ENCODE measurements around the gene CAMK2G.

CAMK2G gene

DNA sequence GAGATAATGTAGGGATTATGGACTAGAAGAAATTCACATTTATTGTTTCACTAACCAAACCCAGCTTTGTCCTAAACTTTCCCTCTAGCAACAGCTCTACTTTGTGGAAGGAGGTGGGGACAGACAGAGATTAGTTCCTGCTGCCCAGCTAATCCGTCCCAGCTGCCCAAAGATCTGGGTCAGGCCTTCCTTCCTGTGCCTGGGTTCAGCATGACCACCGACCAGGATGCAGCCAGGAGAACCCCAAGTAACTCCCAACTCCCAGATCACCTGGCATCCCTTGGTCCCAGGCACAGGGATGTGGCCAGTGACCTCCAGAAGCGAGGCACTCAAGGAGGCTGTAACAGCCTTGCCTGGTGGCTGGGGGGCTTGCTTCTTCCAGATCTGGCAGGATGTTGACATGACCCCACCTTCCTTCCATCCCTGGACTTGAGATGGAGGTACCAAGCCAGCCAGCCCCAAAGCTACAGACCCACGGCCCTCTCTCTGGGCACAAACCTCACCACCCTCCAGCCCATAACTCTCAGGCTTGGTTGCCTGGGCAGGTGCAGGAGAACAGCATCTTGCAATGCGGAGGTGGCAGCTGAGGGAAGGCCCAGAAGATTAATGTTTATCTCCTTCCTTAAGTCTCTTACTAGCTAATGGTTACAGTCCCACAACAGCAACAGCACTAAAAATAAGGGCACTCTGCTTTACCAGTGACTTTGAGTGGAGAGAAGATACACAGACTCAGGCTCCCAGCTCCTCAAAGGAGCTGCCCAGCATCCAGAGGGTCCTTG, 11.1 kb downstream of the CAMK2G start:
- no peak for DNase-seq (ENCODE audit: low read depth in 2 of 2)

DNA sequence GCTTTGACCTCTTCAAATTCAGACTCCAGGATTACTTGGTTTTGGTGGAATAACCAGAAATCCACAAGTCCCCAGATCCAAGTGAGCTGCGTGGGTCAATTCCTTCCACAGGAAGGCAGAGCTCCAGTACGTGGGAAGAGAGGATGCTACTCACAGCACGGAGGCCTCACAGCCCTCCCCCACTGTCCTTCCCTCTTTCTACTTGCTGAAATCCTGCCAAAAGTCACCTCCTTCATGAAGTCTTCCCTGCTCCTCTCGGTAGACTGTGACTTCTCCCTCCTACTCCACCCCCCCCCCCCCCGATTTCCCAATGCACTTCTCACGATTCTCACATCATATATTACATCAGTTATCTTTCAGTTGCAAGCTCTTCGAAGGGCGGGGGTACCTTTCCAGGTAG, 12.3 kb downstream of the CAMK2G start:
- DNase-seq (ENCODE audit: low read depth in 2 of 2): no peak

DNA sequence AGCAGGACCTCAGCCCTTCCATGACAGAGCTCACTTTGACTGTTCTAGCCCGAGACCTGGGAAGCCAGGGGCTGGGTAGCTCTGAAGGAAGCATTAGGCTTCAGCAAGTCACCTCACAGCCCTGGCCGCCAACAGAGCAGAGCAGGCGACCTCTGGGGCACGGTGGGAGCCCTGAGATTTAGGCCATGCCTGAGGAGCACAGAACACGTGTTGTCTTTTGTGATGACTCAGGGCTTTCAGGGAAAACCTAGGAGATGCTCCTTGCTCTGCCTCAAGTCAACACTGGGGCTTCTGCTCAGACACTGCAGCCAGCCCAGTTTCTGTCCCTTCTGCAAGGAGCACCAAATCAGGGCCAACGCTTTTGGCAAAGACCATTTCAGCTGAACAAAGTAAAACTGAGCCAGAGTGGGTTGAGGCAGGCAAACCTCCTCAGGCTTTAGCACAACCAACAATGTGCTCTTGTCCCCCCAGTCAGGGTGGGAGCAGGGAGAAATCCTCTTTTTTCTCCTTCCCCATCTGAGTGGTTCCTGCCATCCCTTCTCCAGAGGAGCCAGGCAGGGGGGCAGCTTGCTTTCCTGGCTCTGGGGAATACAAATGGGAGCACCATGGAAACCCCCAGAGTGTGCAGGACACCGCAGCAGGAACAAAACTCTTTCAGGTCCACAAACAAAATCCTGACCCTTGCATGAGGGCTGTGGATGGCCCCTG, 14.4 kb downstream of the CAMK2G start:
- DNase-seq (ENCODE audit: low read depth in 2 of 2): no peak

DNA sequence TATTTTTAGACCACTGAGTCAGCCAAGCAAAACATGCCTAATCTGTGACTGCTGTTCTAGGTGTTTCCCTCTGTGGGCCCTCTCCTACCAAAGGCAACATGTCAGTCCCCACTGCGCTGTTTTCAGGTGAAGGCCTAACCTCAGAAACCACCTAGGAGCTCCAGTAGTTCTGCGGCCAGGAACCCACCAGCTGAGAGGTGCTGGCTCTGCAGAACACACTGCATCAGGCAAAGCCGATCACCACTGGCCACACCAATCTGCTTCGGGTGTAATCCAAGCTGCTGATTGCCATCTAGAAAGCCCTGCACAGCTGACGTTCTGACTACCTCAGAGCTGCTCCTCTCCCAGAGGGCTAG, 14.9 kb downstream of the CAMK2G start:
- peak in 1 of 2 donors; percentile 20 for DNase-seq (ENCODE audit: low read depth in 2 of 2)

DNA sequence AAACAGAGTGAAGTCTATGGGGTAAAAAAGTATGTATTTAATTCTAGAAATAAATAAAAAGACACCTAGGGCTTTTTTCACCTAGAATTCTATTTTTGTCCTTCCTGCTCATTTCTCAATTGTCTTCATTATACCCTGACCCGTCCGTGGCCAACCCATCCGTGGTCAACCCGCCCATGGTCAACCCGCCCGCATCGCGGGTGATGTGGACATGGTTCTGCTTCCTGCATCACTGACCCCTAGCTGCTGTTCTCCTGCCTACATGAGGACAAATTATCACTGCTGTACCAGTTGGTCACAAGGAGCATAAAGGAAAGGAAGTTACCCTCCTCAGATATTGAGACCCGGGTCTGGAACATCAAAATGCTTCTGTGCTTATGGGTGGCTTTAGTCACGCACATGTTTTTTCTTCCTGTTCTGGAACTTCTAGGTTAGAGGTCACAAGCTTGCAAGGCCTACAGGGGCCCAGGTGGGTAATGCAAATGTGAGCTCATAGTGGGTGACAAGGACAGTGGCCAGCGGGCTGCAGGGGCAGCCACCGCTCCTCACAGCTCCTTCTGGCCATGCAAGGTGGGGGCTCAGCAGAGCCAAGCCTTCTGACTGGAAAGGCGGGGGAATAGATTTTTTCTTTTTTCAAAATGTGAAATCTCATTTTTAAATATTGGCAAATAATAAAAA, 15.5 kb downstream of the CAMK2G start:
- DNase-seq (ENCODE audit: low read depth in 2 of 2): no peak

DNA sequence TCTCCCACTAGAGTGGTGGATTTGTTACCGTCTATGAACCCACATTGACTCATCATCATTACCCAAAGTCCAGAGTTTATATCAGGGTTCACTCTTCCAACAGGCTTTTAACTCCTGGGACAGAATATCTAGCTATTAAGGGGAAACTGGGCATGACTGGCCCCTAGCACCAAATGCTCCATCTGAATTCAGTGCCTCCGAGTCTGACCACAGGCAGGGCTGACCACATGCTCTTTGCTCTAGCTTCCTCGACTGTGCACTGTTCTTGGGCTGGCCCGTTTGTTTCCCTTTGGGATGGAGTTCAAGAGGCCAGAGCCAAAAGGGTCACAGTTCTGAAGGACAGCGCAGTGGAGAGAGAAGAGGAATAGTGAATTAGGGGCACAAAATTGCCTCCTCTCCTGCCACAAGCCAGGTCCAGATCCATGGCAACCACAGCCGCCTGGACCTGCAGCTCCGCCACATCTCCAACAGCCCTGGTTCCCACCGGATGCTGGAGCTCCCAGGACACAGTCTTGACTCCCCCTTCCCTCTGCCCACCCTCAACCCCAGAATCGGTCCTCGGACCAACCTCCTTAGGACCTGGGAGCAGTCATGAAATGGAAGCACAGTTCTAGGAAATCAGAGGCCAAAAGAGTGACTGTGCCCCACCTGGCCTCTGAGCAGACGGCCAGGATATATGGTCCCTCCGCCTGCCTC, 16.2 kb downstream of the CAMK2G start:
- no peak for DNase-seq (ENCODE audit: low read depth in 2 of 2)

DNA sequence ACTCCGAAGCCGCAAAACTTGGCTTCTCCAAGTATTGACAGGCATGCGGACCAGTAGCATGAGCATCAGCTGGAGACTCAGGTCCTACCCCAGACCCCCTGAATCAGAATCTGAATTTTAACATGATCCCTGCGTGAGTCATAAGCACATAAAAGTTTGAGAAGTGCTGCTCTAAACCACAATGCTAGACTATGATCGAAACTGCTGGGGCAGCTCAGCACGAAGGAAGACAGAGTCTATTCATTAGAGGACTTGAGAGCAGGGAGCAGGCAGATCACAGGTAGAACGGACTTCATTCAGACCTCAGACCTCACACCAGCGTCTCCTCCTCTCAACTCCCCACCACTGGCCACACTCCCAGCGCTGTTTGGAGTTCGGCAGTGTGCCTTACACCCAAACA, 16.9 kb downstream of the CAMK2G start:
- DNase-seq (ENCODE audit: low read depth in 2 of 2): peak in 1 of 2 donors; percentile 30

DNA sequence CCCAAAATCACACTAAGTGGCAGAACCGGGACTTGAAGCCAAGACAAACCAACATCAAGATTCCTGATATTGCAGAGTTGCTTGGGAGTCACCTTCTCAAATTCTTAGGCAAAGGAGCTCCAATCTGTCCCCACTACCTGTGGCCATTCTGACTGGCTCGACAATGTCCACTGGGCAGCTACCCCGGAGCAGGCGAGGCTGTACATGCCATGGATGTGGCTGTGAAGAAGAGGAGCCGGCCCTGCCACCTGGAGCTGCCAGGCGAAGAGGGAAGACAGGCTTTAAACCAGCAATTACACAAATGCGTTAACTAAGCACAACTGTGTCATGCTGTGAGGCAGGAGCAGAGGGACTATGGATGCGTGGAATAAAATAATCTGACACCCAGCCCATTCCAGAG, 18.1 kb downstream of the CAMK2G start:
- DNase-seq (ENCODE audit: low read depth in 2 of 2): no peak

DNA sequence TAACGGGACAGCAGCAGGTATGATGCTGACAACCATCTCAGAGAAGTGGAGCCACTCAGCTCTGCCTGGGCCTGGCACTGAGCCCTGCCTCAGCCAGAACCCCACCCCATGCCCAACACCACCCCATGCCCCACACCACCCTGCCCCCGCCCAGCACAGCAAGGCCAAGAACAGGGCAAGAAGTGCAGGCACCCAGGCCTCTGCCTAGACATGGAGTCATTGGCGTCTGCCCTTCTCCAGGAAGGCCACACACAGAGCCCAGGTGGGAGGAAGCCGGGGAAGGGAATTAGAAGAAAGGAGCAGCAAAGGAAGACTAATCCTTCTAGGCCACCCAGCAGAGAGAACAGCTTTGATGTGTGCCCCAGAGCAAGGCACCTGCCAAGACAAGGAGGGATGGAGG, 18.9 kb downstream of the CAMK2G start:
- no peak for DNase-seq (ENCODE audit: low read depth in 2 of 2)

DNA sequence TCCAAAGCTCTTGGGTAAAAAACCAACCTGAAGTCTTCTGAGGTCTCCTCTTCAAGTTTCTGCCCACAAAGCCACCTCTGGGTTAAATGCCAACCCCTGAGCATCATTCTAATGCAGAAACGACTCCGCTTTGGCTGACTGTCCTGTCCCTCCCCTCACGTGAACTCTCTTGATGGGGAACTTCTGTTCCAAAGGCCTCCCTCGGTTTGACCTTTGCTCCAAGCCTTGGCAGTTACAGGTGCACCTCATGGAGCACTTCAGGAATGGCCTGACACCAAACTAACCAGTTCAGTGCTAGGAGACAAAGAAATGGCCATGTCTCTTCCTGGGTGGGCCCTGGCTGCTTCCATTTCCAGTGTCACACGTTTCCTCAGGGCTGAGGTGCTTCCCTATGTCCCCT, 20.0 kb downstream of the CAMK2G start:
- DNase-seq (ENCODE audit: low read depth in 2 of 2): no peak

DNA sequence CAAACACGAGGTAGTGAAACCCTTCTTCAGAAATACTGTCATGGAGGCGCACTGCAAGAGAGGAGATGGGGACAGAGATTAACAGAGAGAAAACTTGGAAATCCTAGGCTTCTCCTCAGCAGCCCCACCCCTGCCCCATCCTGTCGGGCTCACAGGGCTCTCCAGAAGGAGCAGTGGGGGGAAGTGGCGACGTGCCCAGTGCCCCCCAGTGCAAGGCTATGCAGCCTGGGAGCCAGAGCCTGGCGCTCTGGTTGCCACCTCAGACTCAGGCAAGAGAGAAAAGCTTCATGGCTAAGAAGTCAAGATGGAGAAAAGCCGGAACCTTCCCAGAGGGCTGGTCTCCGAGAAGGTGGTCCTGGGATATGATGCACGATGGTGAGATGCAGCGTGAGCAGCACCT, 21.2 kb downstream of the CAMK2G start:
- DNase-seq (ENCODE audit: low read depth in 2 of 2): no peak

DNA sequence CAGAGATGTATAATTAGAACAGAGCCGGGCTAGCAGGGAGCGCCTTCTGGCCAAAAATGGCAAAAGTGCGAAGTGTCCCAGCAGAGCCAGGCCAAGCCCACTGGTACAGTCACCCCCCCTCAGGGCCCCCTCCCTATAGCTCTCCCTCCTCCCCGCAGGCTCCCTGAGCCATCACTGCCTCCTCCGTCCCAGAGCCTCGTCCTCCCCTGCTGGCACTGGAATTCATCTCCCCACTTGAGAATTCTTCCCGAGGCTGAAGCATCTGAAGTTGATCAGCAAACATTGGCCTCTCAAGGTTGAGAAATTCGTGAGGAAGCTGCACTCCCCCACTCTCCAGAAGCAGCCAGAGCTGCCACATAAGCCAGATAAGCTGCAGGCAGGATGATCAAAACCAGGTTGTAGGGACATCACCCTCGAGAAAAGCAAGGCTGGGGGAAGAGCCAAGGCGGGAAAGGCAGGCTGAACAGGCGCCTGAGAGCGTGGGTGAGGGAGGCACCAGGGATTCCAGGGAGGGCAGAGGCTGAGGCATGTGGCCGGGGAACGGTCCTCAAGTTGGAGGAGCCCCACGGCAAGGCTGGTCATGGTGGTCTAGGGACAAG, 23.4 kb downstream of the CAMK2G start:
- no peak for DNase-seq (ENCODE audit: low read depth in 2 of 2)

DNA sequence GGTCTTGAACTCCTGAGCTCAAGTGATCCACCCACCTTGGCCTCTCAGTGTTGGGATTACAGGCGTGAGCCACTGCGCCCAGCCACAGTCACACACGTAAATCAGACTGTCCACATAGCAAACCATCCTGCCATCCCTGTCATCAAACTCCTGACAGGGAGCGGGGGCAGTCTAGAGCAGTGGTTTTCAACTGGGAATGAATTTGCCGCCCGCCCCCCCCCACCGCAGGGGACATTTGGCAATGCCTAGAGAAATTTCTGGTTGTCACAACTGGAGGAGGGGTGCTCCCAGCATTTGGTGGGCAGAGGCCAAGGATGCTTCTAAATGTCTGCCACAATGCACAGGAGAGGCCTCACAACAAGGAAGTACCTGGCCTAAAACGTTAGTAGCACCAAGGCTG, 24.1 kb downstream of the CAMK2G start:
- no peak for DNase-seq (ENCODE audit: low read depth in 2 of 2)

DNA sequence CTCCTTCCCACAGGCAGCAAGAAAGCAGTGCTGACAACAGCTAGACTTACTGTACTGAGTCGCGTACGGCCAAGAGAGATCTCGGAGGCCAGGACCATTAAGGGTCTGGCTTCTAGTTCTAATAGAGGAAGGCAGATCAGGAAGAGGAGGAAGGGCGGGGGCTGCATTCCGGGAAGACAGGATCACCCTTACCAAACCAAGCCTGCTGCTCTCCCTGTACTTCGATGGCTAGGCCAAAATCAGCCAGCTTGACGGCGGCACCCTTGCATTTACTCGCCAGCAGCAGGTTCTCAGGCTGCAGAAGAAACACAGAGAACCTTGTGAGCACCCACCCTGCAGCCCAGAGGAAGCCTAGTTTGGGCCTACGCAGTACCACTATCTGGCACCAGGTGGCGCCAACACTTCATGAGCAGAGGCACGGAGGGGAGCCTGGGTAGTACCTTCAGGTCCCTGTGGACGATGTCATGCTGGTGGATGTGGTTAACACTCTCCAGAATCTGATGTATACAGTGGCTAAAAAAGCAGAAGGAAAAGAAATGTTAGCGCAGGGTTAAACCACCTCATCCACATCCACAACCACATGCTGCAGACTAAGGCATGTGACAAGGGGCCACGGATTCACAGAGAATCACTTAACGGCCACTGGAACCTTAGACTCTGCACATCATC, 25.4 kb downstream of the CAMK2G start:
- DNase-seq (ENCODE audit: low read depth in 2 of 2): peak; percentile 91 to 93

DNA sequence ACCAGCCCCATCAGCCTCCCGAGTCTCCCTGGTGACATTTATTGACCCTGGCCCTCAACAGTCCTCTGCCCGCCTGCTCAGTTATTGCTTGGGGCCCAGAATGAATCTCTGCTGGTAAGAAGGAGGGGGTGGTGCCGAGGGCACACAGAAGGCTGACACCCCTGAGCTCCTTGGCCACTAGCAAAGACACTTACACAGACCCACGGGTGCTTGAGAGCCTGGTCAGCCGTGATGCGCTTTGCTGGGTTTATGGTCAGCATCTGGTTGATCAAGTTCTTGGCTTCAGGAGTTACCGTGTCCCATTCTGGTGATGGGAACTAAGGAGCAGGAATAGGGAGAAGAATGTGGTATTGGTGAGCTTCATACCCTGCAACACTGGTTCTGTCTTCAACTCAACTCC, 27.3 kb downstream of the CAMK2G start:
- DNase-seq (ENCODE audit: low read depth in 2 of 2): no peak

DNA sequence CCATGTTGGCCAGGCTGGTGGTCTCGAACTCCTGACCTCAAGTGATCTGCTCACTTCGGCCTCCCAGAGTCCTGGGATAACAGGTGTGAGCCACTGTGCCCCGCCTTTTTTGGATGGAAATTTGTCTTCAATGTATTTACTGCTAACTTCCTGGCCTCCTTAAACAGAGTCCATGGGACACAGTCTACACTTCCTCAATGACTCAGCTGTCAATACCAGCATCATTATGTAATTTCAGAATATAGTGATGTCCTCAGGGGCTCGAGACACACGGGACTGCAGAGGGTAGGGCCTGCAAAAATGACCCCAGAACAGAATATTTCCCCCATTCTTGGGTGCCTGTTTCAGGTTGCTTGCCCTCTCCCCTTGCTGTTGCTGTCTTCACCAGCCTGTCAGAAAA, 31.1 kb downstream of the CAMK2G start:
- DNase-seq (ENCODE audit: low read depth in 2 of 2): no peak

DNA sequence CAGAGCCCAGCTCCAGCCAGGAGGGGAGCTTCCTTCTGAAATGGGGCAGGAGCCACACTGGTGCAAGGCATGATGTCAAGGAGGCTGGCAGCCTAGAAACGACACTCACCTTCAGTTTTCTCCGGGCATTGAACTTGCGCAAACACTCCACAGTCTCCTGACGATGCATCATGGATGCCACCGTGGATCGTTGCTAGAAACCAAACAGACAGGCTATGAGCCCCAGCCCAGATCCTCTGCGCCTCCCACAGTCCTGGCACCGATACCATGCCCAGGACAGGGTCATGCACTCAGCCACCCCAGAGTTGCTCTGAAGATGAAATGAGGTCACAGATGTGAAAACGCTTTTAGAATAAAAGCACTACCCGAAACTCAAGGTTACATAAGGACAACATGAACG, 32.0 kb downstream of the CAMK2G start:
- DNase-seq (ENCODE audit: low read depth in 2 of 2): no peak

DNA sequence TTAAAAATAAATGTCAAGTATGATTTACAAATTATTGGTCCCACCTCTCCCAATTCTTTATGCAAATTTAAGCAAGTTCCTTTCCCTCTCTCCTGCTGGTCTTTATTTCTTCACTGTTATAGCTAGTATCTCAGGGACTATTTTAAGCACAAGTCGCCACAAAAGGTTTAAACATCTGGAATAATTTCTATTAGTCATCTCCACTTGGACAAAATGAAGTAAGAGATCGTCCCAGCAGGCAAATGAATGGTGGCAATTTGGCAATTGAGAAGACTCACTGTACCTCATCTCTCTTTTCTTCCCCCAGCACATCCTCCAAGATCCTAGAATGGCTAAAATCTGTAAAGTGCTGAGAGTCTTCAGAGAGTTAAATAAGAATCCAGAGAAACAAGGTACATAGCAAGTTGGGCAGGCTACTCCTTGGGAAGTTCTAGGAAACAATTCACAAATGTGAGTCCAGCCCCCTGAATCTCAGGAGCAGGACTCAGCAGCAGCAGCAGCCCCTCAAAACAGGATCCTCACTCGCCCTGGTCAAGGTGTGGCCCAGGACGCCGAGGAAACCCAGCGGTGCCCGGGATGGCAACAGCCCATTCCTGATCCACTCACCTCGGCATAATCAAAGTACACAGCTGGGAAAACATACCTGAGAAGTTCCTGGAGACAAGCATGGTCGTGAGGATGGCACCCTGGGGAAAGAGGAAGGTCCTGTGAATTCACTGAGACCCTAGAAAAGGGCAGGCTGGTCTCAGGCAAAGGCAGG, 32.6 kb downstream of the CAMK2G start:
- no peak for DNase-seq (ENCODE audit: low read depth in 2 of 2)

DNA sequence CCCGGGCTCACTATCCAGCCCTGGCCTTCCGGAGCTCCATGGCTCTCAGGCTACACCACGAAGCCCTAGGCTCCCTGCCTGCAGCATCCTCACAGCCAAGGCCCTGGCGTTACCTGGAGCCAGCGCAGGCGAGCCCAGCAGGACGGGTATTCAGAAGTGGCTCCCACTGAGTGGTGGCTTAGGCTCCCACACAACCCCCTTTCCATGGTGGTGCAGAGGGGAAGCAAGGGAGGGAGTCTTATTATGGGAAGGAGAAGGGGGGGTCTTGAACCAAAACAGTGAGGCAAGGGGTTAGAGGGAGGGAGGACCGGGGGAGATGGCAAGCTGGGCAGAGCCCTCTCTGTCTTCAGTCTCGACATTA, 33.3 kb downstream of the CAMK2G start:
- DNase-seq (ENCODE audit: low read depth in 2 of 2): no peak

DNA sequence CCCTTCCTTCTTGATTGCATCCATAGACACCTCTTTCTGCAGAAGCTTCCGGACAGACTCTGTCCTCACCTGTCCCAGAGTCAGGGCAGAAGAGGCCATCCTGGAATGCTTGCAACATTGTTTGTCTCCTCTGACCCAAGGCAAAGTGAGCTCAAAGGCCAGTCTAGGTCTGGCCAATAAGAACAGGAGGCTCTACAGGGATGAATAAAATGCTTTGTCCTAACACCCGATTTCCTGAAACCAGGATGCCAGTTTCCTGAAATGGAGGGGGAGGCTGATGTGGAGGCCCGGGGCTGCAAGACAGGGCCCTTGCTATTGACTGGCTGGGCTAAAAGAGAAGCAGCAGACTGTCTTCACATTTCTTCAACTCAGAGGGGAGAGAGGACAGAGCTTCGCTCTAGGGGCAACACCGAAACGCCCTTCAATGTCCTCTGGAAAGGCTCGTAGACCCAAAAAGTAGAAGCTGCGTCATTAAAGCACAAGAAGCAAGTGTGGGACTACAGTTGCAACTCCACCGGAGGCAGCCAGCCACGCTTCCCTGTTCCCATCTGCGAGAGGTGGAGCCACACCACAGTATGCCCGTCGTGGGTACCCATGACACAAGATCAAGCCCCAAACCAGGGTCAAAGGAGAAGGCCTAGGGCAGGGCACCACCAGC, 33.8 kb downstream of the CAMK2G start:
- DNase-seq (ENCODE audit: low read depth in 2 of 2): no peak

All from activated CD4-positive, alpha-beta T cell treated with anti-CD3 and anti-CD28 coated beads for 24 hours (primary cell).